ENCODE measurements around the gene SRPX. TPM values are rescaled to one million over a fixed set of nuclear protein-coding genes. Genes with fewer than 3 reads are reported as not detected.

The SRPX gene
- total and polyA plus RNA-seq, 10 of the 15 experiments (the other 5 are each of a cell fraction or from before 2014, with no cell fraction given) = 0.05 to 0.79 (median 0.23) TPM; not detected in 1

DNA sequence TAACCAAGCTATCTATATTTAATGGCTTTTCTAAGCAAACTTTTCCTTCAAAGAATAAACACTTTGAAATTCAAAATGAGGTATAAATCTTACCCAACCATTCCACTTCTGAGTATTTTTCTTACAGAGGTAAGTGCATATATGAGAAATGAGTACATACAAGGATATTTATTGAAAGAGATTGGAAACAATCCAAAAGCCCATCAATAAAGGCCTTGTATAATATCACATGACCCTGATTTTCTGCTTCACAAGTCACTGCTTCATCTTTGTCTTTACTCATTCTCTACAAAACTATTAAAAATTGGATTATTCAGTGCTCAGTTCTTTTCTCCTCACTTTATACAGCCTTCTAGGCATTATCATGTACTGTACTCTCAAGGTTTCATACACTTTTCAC, 91.3 kb downstream of the SRPX start (continued):
- TF ChIP-seq CBX3 (IDR thresholded peaks at IDR 0.05; ENCODE audit: borderline replicate concordance, low read depth) (no peak), PML (IDR thresholded peaks at IDR 0.05; ENCODE audit: low read length) (no peak)

DNA sequence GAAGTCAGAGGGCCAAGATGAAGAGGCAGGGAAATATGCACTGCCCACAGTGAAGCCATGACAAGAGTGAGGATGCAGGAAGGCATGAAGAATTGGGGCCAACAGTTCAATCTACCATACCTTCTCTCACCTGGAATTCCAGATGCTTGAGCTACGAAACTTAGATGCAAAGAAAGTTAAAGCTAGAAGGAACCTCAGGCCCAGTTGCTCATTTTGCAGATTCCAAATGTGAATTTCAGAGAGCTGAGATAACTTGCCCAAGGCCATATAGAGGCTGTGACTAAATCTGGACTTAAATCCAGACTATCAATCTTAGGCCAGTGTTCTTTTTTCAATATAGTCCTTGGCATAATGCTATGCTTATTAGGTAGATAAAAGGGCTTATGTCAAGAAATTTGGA, 92.7 kb downstream of the SRPX start:
- DNase-seq (ENCODE audit: low read depth, low spot score) (no peak), FAIRE-seq (no peak), ATAC-seq (no peak)
- ChIA-PET SMC1A (ENCODE audit: uncharacterized antibody, unreplicated experiment) (interaction anchor here (0.7 to 1.4 kb wide), 2 partner anchors 15 to 21 kb away, joined by 3 read pairs; no protein-coding TSS in a partner anchor), POLR2A (no interaction called here), RAD21 (ENCODE audit: unreplicated experiment) (no interaction called here), CTCF (interaction anchor here (1.1 kb wide), 1 partner anchor 39 kb away, joined by 4 read pairs; no protein-coding TSS in a partner anchor)
- Histone ChIP-seq H3K4me3 (no peak overlapping the region), H4K20me1 (ENCODE audit: control insufficient read depth, insufficient read depth) (no peaks in the 10 kb centered on the region), H3K4me2 (ENCODE audit: control insufficient read depth, insufficient read depth) (no peak overlapping the region), H3K36me3 (ENCODE audit: control insufficient read depth in 2 of 2, insufficient read depth in 2 of 2, low read length in 1 of 2) (no peaks in the 10 kb centered on the region), H3K79me2 (ENCODE audit: control insufficient read depth, insufficient read depth, low read length) (no peaks in the 10 kb centered on the region), H2AFZ (ENCODE audit: control insufficient read depth, low read depth, low read length) (no peak overlapping the region), H3K9me3 (replicated peaks; ENCODE audit: control insufficient read depth, insufficient read depth, low read length) (no peaks in the 10 kb centered on the region), H3K27ac (ENCODE audit: control insufficient read depth, insufficient read depth) (no peak overlapping the region), H3K27me3 (replicated peaks in 1 of 2; ENCODE audit: control insufficient read depth in 2 of 2, insufficient read depth in 2 of 2, low read length in 1 of 2) (no peaks in the 10 kb centered on the region), H3K4me1 (ENCODE audit: control insufficient read depth, insufficient read depth, low read length) (no peaks in the 10 kb centered on the region), H3K9ac (ENCODE audit: control insufficient read depth, insufficient read depth, low read length) (no peak overlapping the region)
- TF ChIP-seq SIX5 (IDR thresholded peaks at IDR 0.05; ENCODE audit: low read depth, low read length, severe bottlenecking) = no peak
- no peak for TF ChIP-seq SMAD5 (IDR thresholded peaks at IDR 0.05; ENCODE audit: low read depth)
- TF ChIP-seq SUPT20H (IDR thresholded peaks at IDR 0.05; ENCODE audit: borderline replicate concordance, control insufficient read depth, low read depth, low read length) = no peak
- TF ChIP-seq, protein P1, sequence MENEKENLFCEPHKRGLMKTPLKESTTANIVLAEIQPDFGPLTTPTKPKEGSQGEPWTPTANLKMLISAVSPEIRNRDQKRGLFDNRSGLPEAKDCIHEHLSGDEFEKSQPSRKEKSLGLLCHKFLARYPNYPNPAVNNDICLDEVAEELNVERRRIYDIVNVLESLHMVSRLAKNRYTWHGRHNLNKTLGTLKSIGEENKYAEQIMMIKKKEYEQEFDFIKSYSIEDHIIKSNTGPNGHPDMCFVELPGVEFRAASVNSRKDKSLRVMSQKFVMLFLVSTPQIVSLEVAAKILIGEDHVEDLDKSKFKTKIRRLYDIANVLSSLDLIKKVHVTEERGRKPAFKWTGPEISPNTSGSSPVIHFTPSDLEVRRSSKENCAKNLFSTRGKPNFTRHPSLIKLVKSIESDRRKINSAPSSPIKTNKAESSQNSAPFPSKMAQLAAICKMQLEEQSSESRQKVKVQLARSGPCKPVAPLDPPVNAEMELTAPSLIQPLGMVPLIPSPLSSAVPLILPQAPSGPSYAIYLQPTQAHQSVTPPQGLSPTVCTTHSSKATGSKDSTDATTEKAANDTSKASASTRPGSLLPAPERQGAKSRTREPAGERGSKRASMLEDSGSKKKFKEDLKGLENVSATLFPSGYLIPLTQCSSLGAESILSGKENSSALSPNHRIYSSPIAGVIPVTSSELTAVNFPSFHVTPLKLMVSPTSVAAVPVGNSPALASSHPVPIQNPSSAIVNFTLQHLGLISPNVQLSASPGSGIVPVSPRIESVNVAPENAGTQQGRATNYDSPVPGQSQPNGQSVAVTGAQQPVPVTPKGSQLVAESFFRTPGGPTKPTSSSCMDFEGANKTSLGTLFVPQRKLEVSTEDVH (IDR thresholded peaks at IDR 0.05; ENCODE audit: low read depth, partially characterized antibody) = no peak
- TF ChIP-seq, protein P2, sequence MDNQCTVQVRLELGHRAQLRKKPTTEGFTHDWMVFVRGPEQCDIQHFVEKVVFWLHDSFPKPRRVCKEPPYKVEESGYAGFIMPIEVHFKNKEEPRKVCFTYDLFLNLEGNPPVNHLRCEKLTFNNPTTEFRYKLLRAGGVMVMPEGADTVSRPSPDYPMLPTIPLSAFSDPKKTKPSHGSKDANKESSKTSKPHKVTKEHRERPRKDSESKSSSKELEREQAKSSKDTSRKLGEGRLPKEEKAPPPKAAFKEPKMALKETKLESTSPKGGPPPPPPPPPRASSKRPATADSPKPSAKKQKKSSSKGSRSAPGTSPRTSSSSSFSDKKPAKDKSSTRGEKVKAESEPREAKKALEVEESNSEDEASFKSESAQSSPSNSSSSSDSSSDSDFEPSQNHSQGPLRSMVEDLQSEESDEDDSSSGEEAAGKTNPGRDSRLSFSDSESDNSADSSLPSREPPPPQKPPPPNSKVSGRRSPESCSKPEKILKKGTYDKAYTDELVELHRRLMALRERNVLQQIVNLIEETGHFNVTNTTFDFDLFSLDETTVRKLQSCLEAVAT (IDR thresholded peaks at IDR 0.05) = no peak
- TF ChIP-seq SMARCA5 (IDR thresholded peaks at IDR 0.05) = no peak
- TF ChIP-seq RAD51 (IDR thresholded peaks at IDR 0.05) = no peak
- TF ChIP-seq POLR2AphosphoS5 (IDR thresholded peaks at IDR 0.05; ENCODE audit: low read length) = no peak
- TF ChIP-seq CBX3 (IDR thresholded peaks at IDR 0.05; ENCODE audit: borderline replicate concordance, low read depth) = no peak
- no peak for TF ChIP-seq CBFB (IDR thresholded peaks at IDR 0.05; ENCODE audit: low read depth)
- TF ChIP-seq STAT1 (conservative IDR thresholded peaks at IDR 0.05) = no peak
- TF ChIP-seq TCF12 (IDR thresholded peaks at IDR 0.05; ENCODE audit: low read depth, low read length) = no peak
- no peak for TF ChIP-seq ASH2L (IDR thresholded peaks at IDR 0.05; ENCODE audit: borderline replicate concordance, low read depth)
- TF ChIP-seq SP1 (IDR thresholded peaks at IDR 0.05; ENCODE audit: low read depth, low read length) = no peak
- TF ChIP-seq STAT3 (IDR thresholded peaks at IDR 0.05; ENCODE audit: low read depth, low read length) = no peak
- no peak for TF ChIP-seq TBL1XR1 (IDR thresholded peaks at IDR 0.05; ENCODE audit: low read depth, low read length)
- in situ Hi-C loops (cut with MboI) = no loop called here
- intact Hi-C loops (cut with micrococcal nuclease; ENCODE audit: unreplicated experiment) = no loop called here
- WGBS (ENCODE audit: insufficient coverage, insufficient replicate concordance, low lambda C conversion rate, missing lambda C conversion rate) = 0% methylated on average over 1 of the region's 1 CpG
- no TSS peak for BruUV-seq (replicated peaks)

All from GM12878 (cell line).